GM21360 (cell line): ENCODE results near the gene OXNAD1.
A peak's percentile ranks its signal among the peaks of the same experiment; 100 is the strongest.

Experiments
- ATAC-seq: cut with Tn5 transposase; IDR thresholded peaks from one replicate; pipeline ENCODE4 v1.9.1; 2021; ENCODE audit warnings: mild to moderate bottlenecking, moderate library complexity; ENCODE audit not compliant: unreplicated experiment

The OXNAD1 gene

GRCh38 chr3:16273867-16274266 is 8.9 kb downstream of the OXNAD1 start:
- ATAC-seq = no peak

GRCh38 chr3:16277471-16277870 is 12.5 kb downstream of the OXNAD1 start:
- ATAC-seq = no peak

- ATAC-seq = no peak
Observed at GRCh38 chr3:16279010-16279801, 14.2 kb downstream of the OXNAD1 start.

- no peak for ATAC-seq
Observed at GRCh38 chr3:16280671-16281070, 15.7 kb downstream of the OXNAD1 start.

GRCh38 chr3:16284633-16285032 is 19.6 kb downstream of the OXNAD1 start:
- ATAC-seq = no peak

- peak; percentile 62 for ATAC-seq
Observed at GRCh38 chr3:16286161-16286560, 21.1 kb downstream of the OXNAD1 start.

- no peak for ATAC-seq
Observed at GRCh38 chr3:16286751-16287543, 21.9 kb downstream of the OXNAD1 start.

GRCh38 chr3:16288664-16289063 is 23.7 kb downstream of the OXNAD1 start:
- no peak for ATAC-seq

- no peak for ATAC-seq
Observed at GRCh38 chr3:16289144-16289889, 24.3 kb downstream of the OXNAD1 start.

- peak; percentile 35 for ATAC-seq
Observed at GRCh38 chr3:16290007-16290826, 25.2 kb downstream of the OXNAD1 start.

- no peak for ATAC-seq
Observed at GRCh38 chr3:16290827-16291196, 25.8 kb downstream of the OXNAD1 start.

- ATAC-seq = no peak
Observed at GRCh38 chr3:16294844-16295243, 29.8 kb downstream of the OXNAD1 start.

- no peak for ATAC-seq
Observed at GRCh38 chr3:16295298-16295890, 30.4 kb downstream of the OXNAD1 start.

- no peak for ATAC-seq
Observed at GRCh38 chr3:16297997-16298885, 33.2 kb downstream of the OXNAD1 start.

- ATAC-seq = no peak
Observed at GRCh38 chr3:16298891-16299290, 33.9 kb downstream of the OXNAD1 start.

- ATAC-seq = no peak
Observed at GRCh38 chr3:16299746-16300145, 34.7 kb downstream of the OXNAD1 start.

GRCh38 chr3:16300307-16300706 is 35.3 kb downstream of the OXNAD1 start:
- ATAC-seq = no peak

- no peak for ATAC-seq
Observed at GRCh38 chr3:16300881-16301359, 35.9 kb downstream of the OXNAD1 start.

GRCh38 chr3:16301507-16301906 is 36.5 kb downstream of the OXNAD1 start:
- ATAC-seq = no peak
